Choroid plexus epithelial cell (primary cell): ENCODE results near the gene TOR2A.

ENCODE experiments used
- DNase-seq: peaks from one replicate; pipeline ENCODE4 v3.0.0-alpha.2; 2010; ENCODE audit warnings: low read depth
- H3K4me3 ChIP-seq: 2 replicates; pipeline ENCODE4 v1.5.1; 2011; ENCODE audit warnings: low read depth, mild to moderate bottlenecking, control low read depth, low read length, moderate library complexity
- TF ChIP-seq, protein P1 (sequence below): conservative IDR thresholded peaks from 2 replicates; pipeline ENCODE4 v1.5.1; 2011; ENCODE audit warnings: low read depth, mild to moderate bottlenecking, control low read depth, inconsistent platforms, low read length, moderate library complexity

The TOR2A gene

DNA sequence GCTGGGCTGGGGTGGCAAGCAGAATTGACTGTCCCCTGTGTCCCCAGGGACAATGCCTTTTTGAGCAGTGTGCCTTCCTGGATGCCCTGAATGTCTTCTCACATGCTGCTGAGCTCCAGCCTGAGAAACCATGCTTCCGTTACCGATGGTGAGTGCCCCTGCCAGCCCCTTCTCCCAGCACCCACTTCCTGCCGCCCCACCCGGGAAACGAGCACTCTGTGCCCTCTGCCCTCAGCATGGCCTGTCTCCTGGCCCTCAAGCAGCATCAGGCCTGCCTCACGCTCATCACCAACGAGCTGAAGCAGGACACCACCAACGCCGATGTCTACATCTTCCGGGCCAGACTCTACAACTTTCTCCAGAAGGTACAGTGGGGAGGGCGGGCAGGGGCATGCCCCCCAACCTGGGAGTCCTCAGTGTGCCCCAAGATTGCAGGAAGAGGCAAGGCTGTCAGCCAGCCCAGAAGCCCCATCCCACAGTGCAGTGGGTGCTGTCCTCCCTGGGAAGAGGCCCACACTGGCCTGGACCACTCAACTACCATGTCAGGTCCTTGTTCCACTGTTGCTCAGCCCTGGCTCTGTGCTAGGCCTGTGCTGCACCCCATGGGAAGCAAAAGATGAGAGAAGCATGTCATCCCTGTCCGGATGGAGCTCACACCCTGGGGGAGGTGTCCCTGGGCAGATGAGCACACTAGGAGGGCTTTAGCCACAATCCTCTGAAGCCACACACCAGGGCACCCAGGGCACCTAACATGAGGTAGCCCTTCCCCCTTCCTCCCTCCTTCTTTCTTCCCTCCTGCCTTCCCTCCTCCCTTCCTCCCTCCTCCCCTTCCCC, 14.8 kb downstream of the TOR2A start:
- TF ChIP-seq, protein P1, sequence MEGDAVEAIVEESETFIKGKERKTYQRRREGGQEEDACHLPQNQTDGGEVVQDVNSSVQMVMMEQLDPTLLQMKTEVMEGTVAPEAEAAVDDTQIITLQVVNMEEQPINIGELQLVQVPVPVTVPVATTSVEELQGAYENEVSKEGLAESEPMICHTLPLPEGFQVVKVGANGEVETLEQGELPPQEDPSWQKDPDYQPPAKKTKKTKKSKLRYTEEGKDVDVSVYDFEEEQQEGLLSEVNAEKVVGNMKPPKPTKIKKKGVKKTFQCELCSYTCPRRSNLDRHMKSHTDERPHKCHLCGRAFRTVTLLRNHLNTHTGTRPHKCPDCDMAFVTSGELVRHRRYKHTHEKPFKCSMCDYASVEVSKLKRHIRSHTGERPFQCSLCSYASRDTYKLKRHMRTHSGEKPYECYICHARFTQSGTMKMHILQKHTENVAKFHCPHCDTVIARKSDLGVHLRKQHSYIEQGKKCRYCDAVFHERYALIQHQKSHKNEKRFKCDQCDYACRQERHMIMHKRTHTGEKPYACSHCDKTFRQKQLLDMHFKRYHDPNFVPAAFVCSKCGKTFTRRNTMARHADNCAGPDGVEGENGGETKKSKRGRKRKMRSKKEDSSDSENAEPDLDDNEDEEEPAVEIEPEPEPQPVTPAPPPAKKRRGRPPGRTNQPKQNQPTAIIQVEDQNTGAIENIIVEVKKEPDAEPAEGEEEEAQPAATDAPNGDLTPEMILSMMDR = no peak
- DNase-seq = no peak
- H3K4me3 ChIP-seq = no peak overlapping the region

DNA sequence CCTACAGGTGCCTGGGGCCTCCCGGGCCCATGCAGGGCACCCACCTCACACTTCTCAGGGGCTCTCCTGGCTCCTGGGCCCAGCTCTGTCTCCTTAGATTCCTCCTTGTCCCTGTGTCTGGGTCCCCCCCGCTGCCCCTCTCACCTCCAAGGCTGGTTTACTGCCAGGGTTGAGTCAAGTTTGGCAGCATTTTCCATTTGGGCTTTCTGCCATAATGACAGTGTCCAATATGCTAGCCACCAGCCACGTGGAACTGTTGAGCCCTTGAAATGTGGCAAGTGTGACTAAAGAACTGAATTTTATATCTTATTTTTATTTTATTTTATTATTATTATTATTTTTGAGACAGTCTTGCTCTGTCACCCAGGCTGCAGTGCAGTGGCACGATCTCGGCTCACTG, 17.3 kb downstream of the TOR2A start:
- H3K4me3 ChIP-seq = no peak overlapping the region
- DNase-seq = no peak
- TF ChIP-seq, protein P1 = no peak

DNA sequence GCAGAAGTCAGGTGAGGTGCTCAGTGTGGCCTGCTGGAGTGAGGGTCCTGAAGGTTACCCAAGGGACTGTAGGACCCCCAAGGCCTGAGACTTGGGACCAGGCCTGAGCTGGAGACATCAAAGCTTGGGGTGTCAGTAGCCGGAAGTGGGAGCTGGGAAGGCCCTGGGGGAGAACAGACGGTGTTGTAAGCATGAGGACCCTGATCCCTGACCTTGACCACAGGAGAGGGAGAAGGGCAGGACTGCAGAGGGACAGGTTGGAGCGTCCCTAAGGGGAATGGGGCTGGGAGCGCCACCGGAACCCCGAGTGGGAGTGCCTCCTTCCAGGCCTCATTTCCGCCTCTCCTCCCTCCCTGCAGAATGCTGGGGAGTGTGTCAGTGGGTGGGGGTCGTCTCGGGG, 18.7 kb downstream of the TOR2A start:
- TF ChIP-seq, protein P1 = no peak
- no peak overlapping the region for H3K4me3 ChIP-seq

DNA sequence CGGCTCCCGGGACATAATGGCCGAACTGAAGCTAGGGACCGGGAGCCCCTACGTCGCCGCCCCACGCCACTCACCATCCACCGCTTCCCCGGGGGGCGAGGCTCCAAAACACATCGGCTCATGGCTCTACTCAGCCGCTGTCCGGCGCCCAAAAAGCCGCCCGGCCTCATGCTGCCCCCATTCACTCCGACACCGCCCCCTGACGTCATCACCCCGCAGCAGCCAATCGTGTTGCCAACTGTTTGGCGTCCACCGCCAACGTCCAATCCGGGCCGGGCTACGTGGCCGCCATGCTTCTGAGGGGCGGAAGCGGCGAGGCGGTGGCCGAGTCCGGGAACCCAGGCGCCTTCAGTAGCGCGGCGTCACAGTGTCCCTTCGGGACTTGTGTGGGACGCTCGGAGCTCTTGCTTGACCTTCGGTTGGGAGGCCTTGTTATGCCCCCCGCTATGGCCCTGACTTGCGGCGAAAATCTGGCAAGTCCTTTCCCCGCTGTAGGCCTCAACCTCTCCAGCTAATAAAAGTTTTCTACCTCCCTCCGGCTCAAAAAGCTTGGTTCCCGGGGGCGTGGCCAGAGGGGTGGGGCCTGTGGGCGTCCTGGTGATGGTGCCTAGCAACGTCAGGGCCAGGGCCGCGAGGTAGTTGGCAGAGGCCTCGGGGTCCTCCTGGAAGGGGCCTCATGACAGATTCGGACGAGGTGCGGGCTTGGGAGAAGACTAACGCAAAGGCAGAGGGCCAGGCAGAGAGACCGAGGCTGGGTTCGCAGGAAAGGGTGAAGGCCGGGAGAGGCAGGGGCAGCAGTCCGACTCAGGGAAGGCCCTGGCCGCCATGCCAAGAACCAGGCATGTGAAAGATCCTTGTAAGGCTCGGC, 19.4 kb downstream of the TOR2A start, which contains the start of the genes PTRH1 and TTC16:
TSS of gene PTRH1 (minus strand) at position 194 of the 868 bp plus-strand sequence. CDS start at position 170, 24 bp downstream.
TSS of gene TTC16 (plus strand) at position 610 of the 868 bp plus-strand sequence. CDS start at position 677, 67 bp downstream.
- peak within 1 kb of the TSS; percentile 87 for H3K4me3 ChIP-seq
- DNase-seq = peak; percentile 94
- TF ChIP-seq, protein P1 = no peak

More for the DNA sequence above, 18.7 kb downstream of the TOR2A start:
- no peak for DNase-seq

GRCh38 chr9:127714951-127715469, 20.1 kb downstream of the TOR2A start:
- H3K4me3 ChIP-seq = peak overlapping the region; percentile 87
- TF ChIP-seq, protein P1 = no peak
- no peak for DNase-seq

DNA sequence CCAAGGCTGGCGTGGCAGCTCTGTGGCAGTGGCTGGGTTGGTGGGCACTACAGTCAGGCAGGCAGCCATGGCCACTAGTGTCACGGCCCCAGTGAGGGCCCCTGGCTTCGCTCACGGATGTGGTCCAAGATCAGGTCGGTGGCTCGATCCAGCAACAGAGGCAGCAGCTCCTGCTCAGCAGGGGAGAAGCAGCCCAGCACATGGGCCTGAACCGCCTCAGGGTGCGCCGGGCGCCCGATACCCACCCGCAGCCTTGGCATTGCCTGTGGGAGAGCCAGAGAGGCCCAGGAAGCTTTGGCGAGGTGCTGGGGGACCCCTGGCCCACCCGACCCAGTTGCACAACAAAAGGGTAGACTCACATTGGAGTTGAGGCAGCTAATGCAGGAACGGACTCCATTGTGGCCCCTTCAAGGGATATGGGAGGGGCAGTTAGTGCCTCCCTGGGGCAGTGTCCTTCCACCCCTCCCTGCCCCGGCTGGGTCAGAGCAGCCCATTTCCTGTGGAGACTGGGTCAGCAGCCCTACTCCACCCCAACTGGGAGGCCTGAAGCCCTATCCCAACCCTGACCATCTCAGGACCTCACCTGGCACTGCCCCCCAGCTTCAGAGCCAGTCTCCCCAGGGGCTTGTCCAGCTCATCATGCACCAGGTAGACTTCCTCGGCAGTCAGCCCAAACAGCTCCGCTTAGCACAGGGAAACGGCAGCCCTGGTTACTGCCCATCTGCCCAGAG, 20.9 kb downstream of the TOR2A start:
- TF ChIP-seq, protein P1 = no peak
- peak overlapping the region; percentile 87 for H3K4me3 ChIP-seq
- no peak for DNase-seq
